ENCODE data around the gene RSAD1. TPM values are rescaled to one million over a fixed set of nuclear protein-coding genes. Genes with fewer than 3 reads are reported as not detected.

RSAD1 gene
- polyA plus RNA-seq, 3 donors, result 20.6 to 40.0 (median 21.2) TPM

DNA sequence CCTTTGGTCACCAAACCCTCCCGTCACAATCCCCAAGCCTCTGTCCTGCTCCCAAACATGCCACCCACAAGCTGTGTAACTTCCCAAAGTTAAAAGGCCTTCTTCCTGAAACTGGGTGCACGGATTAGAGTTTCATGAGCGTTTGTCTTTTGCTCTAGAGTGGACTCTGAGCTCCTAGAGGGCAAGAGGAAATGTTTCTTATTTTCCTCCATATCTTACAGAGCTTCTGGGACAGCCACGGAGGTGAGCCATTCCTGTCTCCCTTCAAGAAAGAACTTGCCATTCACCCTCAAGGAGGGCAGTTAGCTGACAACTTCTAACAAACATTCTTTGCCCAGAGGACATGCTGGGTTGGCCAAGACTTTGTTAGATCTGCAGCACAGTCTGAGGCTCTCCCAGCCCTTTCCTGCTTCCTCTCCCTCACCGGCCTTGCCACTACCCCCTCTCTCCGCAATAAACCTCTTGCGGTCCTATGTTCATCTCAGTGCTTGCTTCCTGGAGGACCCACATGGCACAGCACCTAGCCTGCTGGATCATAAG lies 27.0 kb downstream of the RSAD1 start:
- H3K9me3 Mint-ChIP-seq, result peaks cover 0 to 2% (median 0%) of the 10 kb centered on the region in 7 donors
- peaks cover 4 to 8% (median 5%) of the 10 kb centered on the region in 3 donors for H3K27me3 Mint-ChIP-seq (ENCODE audit: low read depth in 3 of 3)
- Histone ChIP-seq H3K27me3 (ENCODE audit: control insufficient read depth in 2 of 2, insufficient read depth in 2 of 2, low read length in 2 of 2) (no peaks in the 10 kb centered on the region), H3K27ac (ENCODE audit: low read depth in 1 of 2, low read length in 2 of 2) (no peak overlapping the region), H3K9me3 (replicated peaks in 1 of 2; ENCODE audit: control insufficient read depth in 1 of 2, insufficient read depth in 1 of 2, low read length in 2 of 2) (no peaks in the 10 kb centered on the region), H3K79me2 (ENCODE audit: insufficient read depth, low read length) (no peaks in the 10 kb centered on the region), H4K20me1 (ENCODE audit: insufficient read depth, low read length) (no peaks in the 10 kb centered on the region), H3K4me3 (replicated peaks in 1 of 3; ENCODE audit: low read depth in 2 of 3, low read length in 3 of 3) (no peak overlapping the region), H3K36me3 (replicated peaks in 1 of 2; ENCODE audit: control insufficient read depth in 1 of 2, insufficient read depth in 2 of 2, low read length in 2 of 2) (no peaks in the 10 kb centered on the region), H3K4me1 (ENCODE audit: control insufficient read depth in 1 of 2, insufficient read depth in 2 of 2, low read length in 2 of 2) (peaks cover 17 to 29% of the 10 kb centered on the region in 2 donors), H3K4me2 (replicated peaks; ENCODE audit: extremely low read depth, low read length, poor library complexity, severe bottlenecking) (no peak overlapping the region), H3K9ac (ENCODE audit: insufficient read depth, low read length, poor library complexity, severe bottlenecking) (no peak overlapping the region), H2AFZ (ENCODE audit: insufficient read depth, low read depth, low read length, poor library complexity, severe bottlenecking) (no peak overlapping the region)
- TF ChIP-seq, protein P1, sequence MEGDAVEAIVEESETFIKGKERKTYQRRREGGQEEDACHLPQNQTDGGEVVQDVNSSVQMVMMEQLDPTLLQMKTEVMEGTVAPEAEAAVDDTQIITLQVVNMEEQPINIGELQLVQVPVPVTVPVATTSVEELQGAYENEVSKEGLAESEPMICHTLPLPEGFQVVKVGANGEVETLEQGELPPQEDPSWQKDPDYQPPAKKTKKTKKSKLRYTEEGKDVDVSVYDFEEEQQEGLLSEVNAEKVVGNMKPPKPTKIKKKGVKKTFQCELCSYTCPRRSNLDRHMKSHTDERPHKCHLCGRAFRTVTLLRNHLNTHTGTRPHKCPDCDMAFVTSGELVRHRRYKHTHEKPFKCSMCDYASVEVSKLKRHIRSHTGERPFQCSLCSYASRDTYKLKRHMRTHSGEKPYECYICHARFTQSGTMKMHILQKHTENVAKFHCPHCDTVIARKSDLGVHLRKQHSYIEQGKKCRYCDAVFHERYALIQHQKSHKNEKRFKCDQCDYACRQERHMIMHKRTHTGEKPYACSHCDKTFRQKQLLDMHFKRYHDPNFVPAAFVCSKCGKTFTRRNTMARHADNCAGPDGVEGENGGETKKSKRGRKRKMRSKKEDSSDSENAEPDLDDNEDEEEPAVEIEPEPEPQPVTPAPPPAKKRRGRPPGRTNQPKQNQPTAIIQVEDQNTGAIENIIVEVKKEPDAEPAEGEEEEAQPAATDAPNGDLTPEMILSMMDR (IDR thresholded peaks at IDR 0.05), result no peak
- 62% methylated on average over 2 of the region's 7 CpGs for WGBS (ENCODE audit: insufficient coverage)
- no peak for DNase-seq
- no peak overlapping the region for H3K4me3 Mint-ChIP-seq
- H3K27ac Mint-ChIP-seq, result peak overlapping the region in 5 of 7 donors; percentile 35 to 78 (median 50)
- H3K36me3 Mint-ChIP-seq, result no peaks in the 10 kb centered on the region
- intact Hi-C loops (cut with micrococcal nuclease), result loop anchor here in 1 of 2 donors (2.0 kb wide), 1 partner anchor 25 kb away; no protein-coding TSS in a partner anchor
- H3K4me1 Mint-ChIP-seq, result peaks cover 36% of the 10 kb centered on the region

DNA sequence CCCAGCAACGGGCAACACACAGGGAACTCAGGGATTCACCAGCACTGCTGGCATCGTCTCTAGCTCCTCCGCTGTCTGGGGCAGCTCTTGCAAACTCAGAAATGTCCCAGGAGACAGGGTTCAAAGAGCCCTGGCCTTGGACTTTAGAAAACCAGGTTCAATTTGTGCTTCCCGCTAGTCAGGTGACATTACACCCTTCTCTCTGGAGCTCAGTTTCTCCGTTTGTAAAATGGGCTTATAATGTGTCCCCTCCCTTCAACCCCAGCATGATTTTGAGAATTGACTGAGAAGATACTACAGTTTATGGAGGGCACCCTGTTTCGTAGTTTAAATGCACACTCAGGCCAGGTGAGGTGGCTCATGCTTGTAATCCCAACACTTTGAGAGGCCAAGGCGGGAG lies 27.6 kb downstream of the RSAD1 start:
- H3K27me3 ChIP-seq (ENCODE audit: control insufficient read depth in 2 of 2, insufficient read depth in 2 of 2, low read length in 2 of 2), result no peaks in the 10 kb centered on the region
- peak overlapping the region in 1 of 7 donors; percentile 63 for H3K27ac Mint-ChIP-seq
- H3K9ac ChIP-seq (ENCODE audit: insufficient read depth, low read length, poor library complexity, severe bottlenecking), result no peak overlapping the region
- no peak for DNase-seq
- no peak overlapping the region for H3K4me3 Mint-ChIP-seq
- H3K9me3 Mint-ChIP-seq, result peaks cover 0 to 2% (median 0%) of the 10 kb centered on the region in 7 donors
- H3K36me3 ChIP-seq (replicated peaks in 1 of 2; ENCODE audit: control insufficient read depth in 1 of 2, insufficient read depth in 2 of 2, low read length in 2 of 2), result no peaks in the 10 kb centered on the region
- no peak overlapping the region for H3K27ac ChIP-seq (ENCODE audit: low read depth in 1 of 2, low read length in 2 of 2)
- H2AFZ ChIP-seq (ENCODE audit: insufficient read depth, low read depth, low read length, poor library complexity, severe bottlenecking), result no peak overlapping the region
- 83% methylated on average over 4 of the region's 7 CpGs for WGBS (ENCODE audit: insufficient coverage)
- H3K4me2 ChIP-seq (replicated peaks; ENCODE audit: extremely low read depth, low read length, poor library complexity, severe bottlenecking), result no peak overlapping the region
- H3K4me3 ChIP-seq (replicated peaks in 1 of 3; ENCODE audit: low read depth in 2 of 3, low read length in 3 of 3), result no peak overlapping the region
- no peaks in the 10 kb centered on the region for H4K20me1 ChIP-seq (ENCODE audit: insufficient read depth, low read length)
- peaks cover 42% of the 10 kb centered on the region for H3K4me1 Mint-ChIP-seq
- peaks cover 4 to 8% (median 5%) of the 10 kb centered on the region in 3 donors for H3K27me3 Mint-ChIP-seq (ENCODE audit: low read depth in 3 of 3)
- no peaks in the 10 kb centered on the region for H3K79me2 ChIP-seq (ENCODE audit: insufficient read depth, low read length)
- TF ChIP-seq, protein P1 (IDR thresholded peaks at IDR 0.05), result no peak
- H3K9me3 ChIP-seq (replicated peaks in 1 of 2; ENCODE audit: control insufficient read depth in 1 of 2, insufficient read depth in 1 of 2, low read length in 2 of 2), result no peaks in the 10 kb centered on the region
- intact Hi-C loops (cut with micrococcal nuclease), result no loop called here
- peaks cover 17 to 29% of the 10 kb centered on the region in 2 donors for H3K4me1 ChIP-seq (ENCODE audit: control insufficient read depth in 1 of 2, insufficient read depth in 2 of 2, low read length in 2 of 2)
- no peaks in the 10 kb centered on the region for H3K36me3 Mint-ChIP-seq

Measured in CD14-positive monocyte (primary cell).